NCI-H526 (cell line): ENCODE data around the gene ZNF774.
"Not testable (repeated sequence)": the region's sequence is repeated elsewhere in the genome, so short reads cannot be mapped to it uniquely, and the experiment has no call there.

ENCODE experiments used
- DNase-seq, 2 experiments: peaks; one replicate each; lab custom pipeline; 2025; lab: John Stamatoyannopoulos, UW

ZNF774 gene

DNA sequence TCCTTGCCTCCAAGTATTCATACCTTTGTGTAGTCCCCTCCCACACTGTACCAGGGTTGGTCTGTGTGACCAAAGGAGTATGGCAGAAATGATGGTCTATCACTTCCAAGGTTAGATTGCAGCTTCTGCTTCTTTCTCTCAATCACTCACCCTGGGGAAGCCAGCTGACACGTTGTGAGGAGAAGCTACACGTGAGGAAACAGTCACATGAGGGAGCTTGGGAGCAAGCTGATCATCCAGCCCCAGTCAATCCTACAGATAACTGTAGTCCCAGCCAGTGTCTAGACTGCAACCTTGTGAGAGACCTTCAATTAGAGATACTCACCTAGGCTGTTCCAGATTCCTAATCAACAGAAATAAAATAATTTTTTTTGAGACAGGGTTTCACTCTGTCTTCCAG, 6.2 kb upstream of the ZNF774 start:
- no peak for DNase-seq

DNA sequence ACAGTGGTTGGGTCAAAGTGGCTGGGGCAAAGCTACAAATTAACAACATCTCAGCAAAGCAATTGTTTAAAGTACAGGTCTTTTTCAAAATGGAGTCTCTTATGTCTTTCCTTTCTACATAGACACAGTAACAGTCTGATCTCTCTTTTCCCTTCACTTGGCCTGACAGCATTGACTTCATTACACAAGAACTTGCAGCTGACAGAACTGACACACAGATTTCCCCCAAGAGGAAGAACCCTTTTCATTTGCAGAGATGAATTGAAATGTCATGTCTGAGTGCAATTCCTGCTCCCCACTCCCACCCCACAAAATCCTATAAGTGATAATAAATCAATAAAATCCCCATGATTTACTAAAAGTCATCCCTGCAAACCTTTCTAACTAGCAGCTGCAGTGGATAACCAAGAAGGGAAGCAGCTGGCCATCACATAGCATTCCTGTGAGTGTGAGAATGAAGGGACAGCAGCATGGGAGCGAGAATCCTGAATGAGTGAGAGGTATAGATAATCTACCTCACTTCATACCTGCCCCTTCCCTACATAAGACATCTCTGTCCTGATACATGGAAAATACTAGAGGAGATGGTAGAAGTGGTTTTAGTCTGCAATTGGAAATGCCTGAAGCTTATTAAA, 4.5 kb upstream of the ZNF774 start:
- DNase-seq, result not testable (repeated sequence)

DNA sequence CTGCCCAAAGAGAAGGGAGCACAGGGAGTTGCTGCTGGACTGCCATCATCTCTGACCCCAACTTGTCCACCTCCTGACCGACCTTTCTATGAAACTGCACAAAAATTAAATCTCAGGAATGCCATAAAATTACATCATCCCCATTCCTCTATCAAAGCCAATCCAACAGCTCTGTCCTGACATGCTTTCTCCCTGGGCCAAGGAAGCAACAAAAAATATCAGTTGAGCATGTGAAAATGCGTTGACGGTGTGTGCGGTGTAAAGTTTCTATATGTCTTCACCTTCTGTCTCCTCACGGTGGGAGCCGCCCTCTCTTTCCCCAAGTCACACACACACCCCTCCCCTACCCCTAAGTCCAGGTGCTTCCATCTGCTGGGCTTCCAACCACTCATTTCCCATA, 3.6 kb upstream of the ZNF774 start:
- DNase-seq, result no peak

DNA sequence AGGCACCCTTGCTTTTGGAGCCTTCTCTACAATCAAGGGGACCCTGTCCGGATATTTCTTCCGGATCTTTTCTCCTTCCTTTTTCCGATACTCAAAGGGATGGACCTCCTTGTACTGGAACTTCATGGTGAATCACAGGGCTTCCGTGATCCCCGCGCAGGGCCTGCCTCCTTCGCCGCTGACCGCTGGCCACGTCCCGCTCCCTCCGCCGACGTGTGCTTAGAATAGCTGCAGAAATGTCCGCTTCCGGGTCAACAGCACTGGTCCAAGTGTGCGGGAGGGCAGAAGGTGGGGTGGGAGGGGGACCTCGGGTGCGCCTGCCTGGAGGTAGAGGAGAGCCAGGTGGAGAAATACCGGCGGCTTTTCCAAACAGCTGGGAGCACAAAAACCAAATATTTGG, 3.0 kb upstream of the ZNF774 start:
- no peak for DNase-seq

DNA sequence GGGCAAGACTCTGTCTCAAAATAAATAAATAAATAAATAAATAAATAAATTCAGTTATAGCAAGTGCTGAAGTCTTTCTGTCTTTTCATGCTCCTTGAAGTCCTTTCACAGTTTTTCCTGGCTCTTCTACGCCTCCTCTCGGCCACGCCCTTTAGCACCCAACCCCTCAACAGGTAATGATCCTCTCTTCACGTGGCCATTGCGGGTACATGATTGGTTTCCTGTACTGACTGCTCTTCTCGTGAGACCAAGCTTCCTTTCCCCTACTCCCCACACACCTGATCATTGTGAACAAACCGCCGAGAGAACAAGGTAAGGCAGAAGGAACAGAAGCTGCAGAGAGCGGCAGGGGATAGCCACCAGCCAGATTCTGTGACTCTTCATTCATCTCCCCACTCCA, 2.3 kb upstream of the ZNF774 start:
- DNase-seq, result no peak

DNA sequence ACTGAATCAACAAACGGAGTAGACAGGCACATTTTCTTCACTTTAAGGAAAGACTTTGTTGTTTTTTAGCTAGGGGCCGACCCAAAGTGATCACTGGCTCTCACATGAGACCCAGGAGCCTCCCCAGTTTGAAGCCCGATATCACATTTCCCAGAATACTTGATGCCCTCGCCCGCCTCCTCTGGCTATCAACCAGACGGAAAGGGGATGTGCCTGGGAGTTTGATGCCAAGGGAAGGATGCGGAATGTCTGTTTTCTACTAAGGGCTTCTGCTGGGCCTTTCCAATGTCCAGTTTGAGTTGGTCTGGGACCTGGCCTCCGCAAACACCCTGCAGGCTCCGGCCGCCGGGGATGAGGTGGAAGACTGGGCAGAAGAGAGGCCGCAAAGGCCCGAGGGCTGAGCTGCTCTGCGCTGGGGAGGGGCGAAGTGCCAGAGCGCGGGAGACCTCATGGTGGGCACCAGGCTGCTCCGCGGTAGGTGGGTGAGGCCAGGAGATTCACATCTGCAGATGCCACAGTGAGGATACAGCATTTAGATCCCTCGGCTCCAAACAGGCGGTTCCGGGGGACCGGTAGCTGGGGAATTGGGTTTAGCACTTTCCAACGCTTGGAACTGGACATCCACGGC, 491 bp upstream of the ZNF774 start:
- no peak for DNase-seq

DNA sequence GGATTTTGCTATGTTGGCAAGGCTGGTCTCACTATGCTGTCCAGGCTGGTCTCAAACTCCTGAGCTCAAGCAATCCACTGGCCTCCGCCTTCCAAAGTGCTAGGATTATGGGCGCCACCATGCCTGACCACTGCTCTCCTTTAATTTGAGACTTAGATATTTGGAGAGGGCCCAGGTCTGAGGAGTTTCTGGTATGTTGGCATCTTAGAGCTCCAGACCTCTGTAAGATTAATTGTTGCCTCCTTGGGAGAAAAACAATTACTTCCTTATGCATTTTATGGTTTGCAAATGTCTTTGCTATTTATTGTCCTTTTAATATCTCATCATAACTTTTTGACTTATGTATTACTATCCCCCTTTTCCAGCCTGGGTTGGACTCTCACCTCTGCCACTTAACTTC, 2.9 kb downstream of the ZNF774 start:
- DNase-seq, result no peak

DNA sequence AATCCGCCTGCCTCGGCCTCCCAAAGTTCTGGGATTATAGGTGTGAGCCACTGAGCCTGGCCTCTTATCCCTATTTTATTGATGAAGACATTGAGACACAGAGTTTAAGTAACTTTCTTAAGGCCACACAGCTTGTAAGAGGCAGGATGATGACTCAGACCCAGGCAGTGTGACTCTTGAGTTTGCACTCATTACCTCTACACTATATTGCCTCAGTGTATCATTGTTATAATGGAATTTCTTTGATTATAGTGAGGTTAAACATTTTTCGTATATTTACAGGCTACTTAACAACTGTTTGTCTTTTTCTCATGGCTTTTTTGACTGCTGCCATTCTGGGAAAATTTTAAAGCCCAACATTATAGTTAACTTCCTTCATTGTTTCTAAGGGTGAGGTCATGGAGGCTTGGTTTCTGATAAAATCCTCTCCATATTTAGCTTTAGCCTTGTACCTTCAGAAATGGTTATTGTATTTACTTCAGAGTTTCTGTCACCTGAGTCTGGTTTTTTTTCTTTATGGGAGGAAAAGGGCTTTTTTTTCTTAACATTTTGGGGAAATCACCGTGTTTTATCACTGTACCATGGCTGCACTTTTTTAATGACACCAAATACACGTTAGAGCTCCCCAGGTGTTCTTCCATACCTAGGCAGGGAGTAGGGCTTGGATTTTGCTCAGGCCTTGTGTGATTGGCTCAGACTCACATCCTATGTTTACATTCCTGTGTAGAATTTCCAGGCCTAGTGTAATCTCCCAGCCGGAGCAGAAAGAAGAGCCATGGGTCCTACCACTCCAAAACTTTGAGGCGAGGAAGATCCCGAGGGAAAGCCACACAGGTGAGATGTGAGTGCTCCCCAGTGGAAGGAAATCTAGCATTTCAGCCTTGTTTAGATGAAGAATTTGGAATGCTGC, 6.3 kb downstream of the ZNF774 start:
- no peak for DNase-seq

DNA sequence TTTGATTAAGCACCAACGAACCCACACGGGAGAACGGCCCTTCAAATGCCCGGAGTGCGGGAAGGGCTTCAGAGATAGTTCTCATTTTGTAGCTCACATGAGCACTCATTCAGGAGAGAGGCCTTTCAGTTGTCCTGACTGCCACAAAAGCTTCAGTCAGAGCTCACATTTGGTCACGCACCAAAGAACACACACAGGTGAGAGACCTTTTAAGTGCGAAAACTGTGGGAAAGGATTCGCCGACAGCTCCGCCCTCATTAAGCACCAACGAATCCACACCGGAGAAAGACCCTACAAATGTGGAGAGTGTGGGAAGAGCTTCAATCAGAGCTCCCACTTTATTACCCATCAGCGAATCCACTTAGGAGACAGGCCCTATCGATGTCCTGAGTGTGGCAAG, 8.7 kb downstream of the ZNF774 start:
- no peak for DNase-seq

DNA sequence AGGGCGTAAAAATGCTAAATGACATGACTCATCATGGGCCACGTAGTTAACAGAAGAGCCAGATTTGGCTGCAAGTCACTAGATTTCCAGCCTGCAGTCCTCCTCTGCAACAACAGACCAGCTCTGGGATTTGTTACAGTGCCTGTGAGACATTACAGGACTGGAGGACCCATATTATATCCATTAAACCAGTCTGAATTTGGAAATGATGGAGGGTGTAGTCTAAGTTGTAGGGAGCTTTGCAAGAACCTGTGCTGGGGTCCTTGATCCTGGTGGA, 10.8 kb downstream of the ZNF774 start:
- DNase-seq, result no peak

DNA sequence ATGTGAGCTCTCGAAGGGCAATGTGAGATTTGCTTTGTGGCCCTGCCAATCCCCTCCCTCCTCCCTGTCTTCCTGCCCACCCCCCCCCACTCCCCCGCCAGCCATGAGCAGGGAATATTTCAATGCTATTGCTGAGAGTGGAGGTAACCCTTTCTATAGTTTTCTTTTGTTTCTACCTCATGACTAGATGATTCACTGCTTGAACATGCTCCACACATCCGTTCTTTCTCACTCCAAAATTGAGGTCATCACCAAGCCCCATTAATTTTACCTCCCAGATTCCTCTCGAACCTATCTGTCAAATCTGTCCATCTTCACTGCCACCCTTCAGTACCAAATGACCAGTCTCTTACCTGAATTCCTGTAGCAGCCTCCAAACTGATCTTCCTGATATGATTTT, 12.2 kb downstream of the ZNF774 start:
- DNase-seq, result no peak

DNA sequence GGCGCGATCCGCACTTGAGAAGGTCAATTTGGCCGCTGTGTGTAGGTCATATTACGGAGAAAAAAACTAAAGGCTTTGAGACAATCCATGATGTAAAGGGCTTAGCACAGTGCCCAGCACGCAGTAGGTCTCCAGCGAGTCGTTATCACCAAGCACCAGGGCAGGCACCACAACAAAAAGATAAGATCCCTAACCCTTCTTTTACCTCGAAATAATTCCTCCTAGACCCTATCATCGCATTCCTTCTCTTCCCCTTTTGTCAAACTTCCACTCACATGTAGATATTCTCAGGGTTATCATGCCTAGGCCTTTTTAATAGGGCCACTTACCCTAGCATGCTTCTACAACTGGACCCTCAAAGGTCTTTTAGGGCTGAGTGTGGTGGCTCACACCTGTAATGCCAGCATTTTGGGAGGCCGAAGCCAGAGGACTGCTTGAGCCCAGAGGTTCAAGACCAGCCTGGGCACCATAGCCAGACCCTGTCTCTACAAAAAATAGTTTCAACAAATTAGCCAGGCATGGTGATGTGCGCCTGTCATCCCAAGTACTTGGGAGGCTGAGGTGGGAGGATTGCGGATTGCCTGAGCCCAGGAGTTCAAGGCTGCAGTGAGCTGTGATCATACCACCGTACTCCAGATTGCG, 13.5 kb downstream of the ZNF774 start:
- DNase-seq, result no peak

DNA sequence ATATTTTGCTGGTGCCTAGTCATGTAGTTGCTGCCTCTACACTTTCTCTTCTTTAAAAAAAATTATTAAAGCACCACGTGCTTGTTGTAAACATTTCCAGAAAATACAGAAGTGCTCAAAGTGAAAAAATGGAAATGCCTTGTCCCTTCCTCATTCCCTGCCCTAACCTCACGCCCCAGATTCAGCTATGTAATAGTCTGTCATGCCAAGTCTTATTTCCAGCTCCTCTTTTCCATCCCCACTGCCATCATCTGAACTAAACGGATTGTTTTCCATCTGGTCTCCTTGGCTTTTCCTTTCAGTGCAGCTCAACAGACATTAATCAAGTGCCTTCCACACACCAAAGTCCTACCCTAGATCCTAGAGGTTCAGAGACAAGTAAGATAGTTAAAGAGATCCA, 15.5 kb downstream of the ZNF774 start:
- DNase-seq, result no peak

DNA sequence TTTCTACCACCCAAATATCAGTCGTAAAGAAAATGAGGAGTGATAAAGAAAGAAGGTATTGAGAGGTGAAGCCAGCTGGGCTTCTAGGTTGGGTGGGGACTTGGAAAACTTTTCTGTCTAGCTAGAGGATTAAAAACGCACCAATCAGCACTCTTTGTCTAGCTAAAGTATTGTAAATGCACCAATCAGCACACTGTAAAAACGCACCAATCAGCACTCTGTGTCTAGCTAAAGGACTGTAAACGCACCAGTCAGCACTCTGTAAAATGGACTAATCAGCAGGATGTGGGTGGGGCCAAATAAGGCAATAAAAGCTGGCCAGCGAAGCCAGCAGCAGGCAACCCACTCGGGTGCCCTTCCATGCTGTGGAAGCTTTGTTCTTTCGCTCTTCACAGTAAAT, 23.0 kb downstream of the ZNF774 start:
- DNase-seq, result no peak

DNA sequence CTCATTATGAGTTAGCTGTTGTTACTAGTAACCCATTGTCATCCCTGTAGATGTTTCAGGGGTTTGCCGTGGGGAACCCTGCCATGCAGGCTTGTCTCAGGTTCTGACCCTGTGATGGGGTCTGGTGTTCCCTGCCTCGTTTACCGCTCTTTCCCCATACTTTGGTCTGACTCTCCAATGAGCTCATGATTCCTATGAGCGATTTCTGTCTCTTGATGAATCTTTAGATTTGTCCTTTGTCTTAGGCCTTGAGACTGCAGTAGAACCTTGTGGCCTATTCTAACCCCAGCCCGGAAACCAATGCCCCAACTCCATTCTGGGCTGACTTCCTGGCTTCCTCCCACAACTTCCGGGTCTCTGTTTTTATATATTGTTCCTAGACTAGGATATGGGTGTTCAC, 24.7 kb downstream of the ZNF774 start:
- DNase-seq, result no peak

DNA sequence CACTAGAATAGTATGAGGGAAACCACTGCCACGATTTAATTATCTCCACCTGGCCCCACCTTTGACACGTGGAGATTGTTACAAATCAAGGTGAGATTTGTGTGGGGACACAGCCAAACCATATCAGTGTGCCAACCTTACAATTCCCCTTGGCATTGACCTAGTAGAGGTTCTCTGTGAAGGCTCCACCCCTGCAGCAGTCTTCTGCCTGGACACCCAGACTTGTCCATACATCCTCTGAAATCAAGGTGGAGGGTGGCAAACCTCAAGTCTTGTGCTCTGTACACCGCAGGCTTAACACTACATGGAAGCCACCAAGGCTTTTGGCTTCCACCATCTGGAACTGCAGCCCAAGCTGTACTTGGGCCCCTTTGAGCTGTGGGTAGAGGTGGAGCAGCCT, 27.2 kb downstream of the ZNF774 start:
- DNase-seq, result no peak

DNA sequence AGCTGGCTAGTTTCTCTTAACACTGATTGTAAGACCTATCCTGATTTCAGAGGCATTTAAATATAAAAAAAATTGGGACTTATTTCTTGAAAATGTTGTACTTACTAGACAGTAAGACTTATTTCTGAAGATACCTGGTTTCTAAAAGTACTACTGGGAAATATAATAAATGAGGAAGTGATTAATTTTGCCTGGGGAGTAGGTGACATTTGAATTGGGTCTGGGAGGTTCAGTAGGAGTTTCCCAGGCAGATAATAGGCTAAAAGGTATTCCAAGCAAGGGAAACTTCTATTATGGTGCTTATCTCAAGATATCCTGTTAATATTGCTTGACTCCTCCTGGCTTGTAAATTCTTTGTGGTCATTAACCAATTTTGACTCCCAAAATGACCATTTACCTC, 29.4 kb downstream of the ZNF774 start:
- no peak for DNase-seq

DNA sequence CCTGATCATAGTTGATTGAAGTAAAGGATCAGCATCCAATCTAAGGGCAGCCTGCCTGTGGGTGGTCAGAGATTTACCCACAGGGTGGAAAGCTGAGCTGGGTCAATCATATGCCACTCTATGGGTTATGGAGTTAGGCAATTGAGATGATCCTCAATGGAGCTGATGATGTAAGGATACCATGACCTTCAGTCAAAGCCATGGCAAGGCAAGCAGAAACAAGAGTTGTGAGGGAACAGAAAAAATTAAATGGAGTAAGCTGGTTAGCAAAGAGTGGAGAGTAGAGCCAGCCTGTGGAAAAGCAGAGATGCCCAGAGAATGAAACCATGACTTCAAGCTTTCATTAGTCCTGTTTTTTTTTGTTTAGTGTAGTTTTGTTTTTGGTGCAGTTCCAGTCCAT, 30.2 kb downstream of the ZNF774 start:
- DNase-seq, result no peak

DNA sequence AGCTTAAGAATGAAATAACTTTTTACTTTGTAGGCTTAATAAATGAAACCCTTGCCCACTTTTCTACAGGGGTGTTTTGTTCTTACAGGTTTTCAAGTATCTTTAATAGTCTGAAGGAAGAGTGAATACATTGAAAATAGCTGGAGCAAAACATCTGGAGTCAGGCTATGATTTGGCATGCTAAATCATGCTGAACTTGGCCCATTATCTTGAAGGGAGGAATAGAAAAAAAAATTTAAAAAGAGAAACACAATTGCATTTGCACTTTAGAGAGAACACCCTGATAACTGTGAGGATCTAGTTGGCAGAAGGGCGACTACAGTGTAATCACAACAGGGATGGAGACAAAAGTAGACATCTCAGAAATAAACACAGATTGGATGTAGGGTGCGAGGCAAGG, 34.1 kb downstream of the ZNF774 start:
- DNase-seq, result no peak

DNA sequence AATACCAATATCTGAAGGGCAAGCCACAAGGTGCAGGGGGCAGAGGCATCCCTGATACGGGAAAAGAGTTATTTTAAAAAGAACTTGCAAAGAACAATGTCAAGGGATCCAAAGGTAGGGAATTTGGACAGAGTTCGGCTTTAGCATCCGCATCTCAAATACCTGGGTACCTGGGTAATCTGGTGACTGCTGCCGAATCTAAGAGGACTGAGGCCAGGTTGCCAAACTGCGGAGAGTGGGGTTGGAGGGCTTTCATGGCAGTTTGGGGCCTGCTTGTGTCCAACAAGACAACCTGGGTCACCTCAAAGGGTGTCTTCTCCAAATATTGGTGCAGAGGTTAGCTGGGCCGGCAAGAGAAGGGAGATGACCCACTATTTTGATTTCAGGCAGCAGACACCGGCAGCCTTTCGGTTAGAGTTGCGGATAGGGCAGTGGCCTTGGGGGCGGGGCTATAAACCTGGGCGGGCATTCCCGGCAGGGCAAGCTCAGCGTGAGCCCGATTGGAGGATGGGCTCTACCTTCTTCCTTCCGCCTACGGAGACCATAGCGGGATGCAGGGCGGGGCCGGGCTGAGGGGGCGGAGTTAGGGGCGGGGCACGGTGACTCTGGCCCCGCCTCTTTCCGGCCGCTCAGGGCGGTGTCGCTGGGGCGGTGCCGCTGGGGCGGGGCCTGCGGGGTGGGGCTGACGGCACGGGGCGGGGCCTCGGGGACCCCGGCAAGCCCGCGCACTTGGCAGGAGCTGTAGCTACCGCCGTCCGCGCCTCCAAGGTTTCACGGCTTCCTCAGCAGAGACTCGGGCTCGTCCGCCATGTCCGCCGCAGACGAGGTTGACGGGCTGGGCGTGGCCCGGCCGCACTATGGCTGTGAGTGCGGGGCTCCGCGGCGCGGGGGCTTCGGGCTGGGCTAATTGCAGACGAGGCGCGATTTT, 35.7 kb downstream of the ZNF774 start, which contains the start of gene IQGAP1:
IQGAP1 (plus strand) TSS at position 709 of the 928 bp plus-strand sequence; CDS start at position 809, 100 bp downstream.
- peak; percentile 92 to 99 for DNase-seq

DNA sequence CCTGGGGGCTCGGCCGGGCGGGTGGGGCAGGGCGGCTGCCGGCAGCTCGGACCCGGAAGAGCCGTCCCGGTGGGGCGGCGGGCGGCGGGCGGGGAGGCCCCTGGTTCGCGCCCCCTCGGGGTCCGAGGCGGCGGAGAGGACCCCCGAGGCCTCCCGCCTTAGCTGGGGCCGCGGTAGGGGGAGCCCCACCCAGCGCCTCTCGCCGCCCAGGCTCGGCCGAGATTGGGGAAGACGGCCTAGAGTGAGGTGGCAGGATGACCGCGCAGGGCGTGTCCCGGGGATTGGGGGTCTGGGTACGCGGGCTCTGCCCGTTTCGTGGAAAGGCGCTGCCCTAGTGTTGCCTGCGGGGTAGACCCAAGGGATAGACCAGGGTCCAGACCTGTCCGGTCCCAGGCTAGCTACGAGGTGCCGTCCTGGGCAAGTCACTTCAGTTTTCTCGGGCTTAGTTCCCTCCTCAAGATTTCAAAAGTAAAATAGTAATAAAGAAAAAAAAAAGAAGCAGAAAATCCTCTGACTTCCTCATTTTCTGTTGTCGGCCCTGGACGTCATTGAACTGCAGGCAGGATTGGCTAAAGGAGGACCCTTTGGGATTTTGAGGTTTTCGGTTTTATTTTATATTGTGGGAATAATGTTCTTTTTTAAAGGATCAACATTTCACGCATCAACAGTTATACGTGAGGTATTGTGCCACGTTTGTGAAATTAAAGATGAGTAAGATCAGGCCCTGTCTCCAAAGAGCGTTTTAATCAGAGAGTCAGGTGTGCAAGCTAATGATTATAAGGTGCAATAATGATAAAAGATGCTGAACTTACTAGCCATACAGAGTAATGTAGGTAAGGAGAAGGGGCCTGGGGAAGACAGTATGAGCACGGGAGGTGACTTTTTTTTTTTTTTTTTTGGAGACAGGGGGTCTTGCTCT, 36.6 kb downstream of the ZNF774 start:
- peak in 1 of 2 experiments; percentile 62 for DNase-seq
